ENCODE results near the gene SHISA6. TPM values are rescaled to one million over a fixed set of nuclear protein-coding genes. Genes with fewer than 3 reads are reported as not detected.

SHISA6 gene
- total and polyA plus RNA-seq, 2 donors (not counting 1 experiment from before 2014, with no cell fraction given) = not detected

DNA sequence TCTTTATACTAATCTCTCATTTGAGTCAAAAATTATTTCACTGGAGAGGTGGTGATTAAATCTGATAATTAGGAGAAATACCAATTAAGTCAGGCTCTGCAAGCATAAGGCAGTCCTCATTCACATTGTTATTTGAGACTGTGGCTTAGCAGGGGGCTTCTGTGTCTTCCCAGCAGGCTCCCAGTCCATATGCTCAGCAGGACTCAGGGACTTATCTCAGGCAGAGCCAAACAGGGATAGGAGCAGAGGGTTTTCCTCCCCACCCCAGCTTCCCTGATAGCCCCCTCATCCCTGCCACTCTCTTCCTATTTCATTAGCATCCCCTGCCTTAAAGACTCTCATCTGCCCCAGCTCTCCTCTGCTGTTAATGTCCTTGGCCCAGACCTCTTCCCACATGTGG, 252.9 kb downstream of the SHISA6 start:
- H3K9me3 Mint-ChIP-seq (ENCODE audit: insufficient read depth) = peaks cover 4% of the 10 kb centered on the region
- no peaks in the 10 kb centered on the region for H4K20me1 ChIP-seq (ENCODE audit: control insufficient read depth, insufficient read depth, low read length, poor library complexity, severe bottlenecking)
- POLR2A ChIA-PET = no interaction called here
- ATAC-seq (ENCODE audit: low read depth) (no peak), DNase-seq (no peak)
- H3K4me3 ChIP-seq (ENCODE audit: control extremely low read depth in 1 of 5, extremely low read depth in 1 of 5, insufficient read depth in 1 of 5, low read depth in 2 of 5, low read length in 4 of 5) = no peak overlapping the region
- H3K79me2 ChIP-seq (ENCODE audit: control insufficient read depth, insufficient read depth, low read length) = no peaks in the 10 kb centered on the region
- no peaks in the 10 kb centered on the region for H3K27me3 Mint-ChIP-seq
- no peak overlapping the region for H3K4me2 ChIP-seq (replicated peaks; ENCODE audit: low read depth, low read length, poor library complexity, severe bottlenecking)
- intact Hi-C loops (cut with micrococcal nuclease) = no loop called here
- H3K4me1 Mint-ChIP-seq = no peaks in the 10 kb centered on the region
- no peak overlapping the region for H3K9ac ChIP-seq (ENCODE audit: low read length)
- CTCF ChIA-PET = no interaction called here
- H3K9me3 ChIP-seq (ENCODE audit: control extremely low read depth in 1 of 3, control insufficient read depth in 2 of 3, insufficient read depth in 1 of 3, low read length in 2 of 3) = peaks cover 0 to 23% (median 0%) of the 10 kb centered on the region in 3 donors
- TF ChIP-seq CTCF (IDR thresholded peaks at IDR 0.05) = no peak
- no peak for TF ChIP-seq EZH2 (IDR thresholded peaks at IDR 0.05; ENCODE audit: borderline replicate concordance, insufficient read depth, low read depth, low read length, poor library complexity, severe bottlenecking)
- no peak overlapping the region for H3K4me3 Mint-ChIP-seq
- H2AFZ ChIP-seq (ENCODE audit: insufficient read depth, low read depth, low read length, poor library complexity, severe bottlenecking) = no peak overlapping the region
- H3K4me1 ChIP-seq (ENCODE audit: control insufficient read depth in 2 of 2, insufficient read depth in 2 of 2, low read length in 2 of 2) = no peaks in the 10 kb centered on the region
- no peaks in the 10 kb centered on the region for H3K27me3 ChIP-seq (replicated peaks in 1 of 4; ENCODE audit: control extremely low read depth in 1 of 4, control insufficient read depth in 3 of 4, insufficient read depth in 4 of 4, low read length in 3 of 4)
- H3K36me3 ChIP-seq (replicated peaks in 1 of 2; ENCODE audit: control extremely low read depth in 1 of 2, control insufficient read depth in 1 of 2, extremely low read depth in 1 of 2, insufficient read depth in 2 of 2, low read length in 1 of 2) = no peaks in the 10 kb centered on the region
- H3K27ac ChIP-seq (ENCODE audit: low read length in 2 of 2) = no peak overlapping the region
- H3K27ac Mint-ChIP-seq = no peak overlapping the region

DNA sequence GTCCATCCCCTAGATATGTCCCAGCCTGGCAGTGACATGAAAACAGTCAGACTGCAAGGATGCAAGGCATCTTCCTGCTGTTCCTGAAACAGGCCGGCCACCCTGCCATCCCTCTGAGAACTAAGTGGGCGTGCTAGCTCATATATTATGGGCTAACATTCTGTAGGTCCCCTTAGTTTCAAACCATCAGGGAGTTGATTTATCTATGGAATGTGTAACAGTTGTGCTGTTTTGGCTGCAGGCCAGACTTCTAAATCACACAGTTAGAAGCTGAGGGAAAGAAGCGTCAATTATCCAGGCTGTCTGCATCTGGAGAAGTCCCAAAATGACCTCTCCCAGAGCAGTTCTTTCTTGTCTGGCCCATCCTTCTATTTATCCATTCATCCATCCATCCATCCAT, 254.6 kb downstream of the SHISA6 start:
- no peaks in the 10 kb centered on the region for H3K27me3 Mint-ChIP-seq
- intact Hi-C loops (cut with micrococcal nuclease) = no loop called here
- no peak overlapping the region for H3K27ac Mint-ChIP-seq
- no peaks in the 10 kb centered on the region for H3K4me1 Mint-ChIP-seq
- H3K4me2 ChIP-seq (replicated peaks; ENCODE audit: low read depth, low read length, poor library complexity, severe bottlenecking) = no peak overlapping the region
- DNase-seq (no peak), ATAC-seq (ENCODE audit: low read depth) (no peak)
- H3K9me3 Mint-ChIP-seq (ENCODE audit: insufficient read depth) = peaks cover 4% of the 10 kb centered on the region
- H3K4me3 Mint-ChIP-seq = no peak overlapping the region
- no peak overlapping the region for H3K27ac ChIP-seq (ENCODE audit: low read length in 2 of 2)
- WGBS (ENCODE audit: insufficient coverage) = 100% methylated on average over 1 of the region's 3 CpGs
- no peaks in the 10 kb centered on the region for H3K36me3 ChIP-seq (replicated peaks in 1 of 2; ENCODE audit: control extremely low read depth in 1 of 2, control insufficient read depth in 1 of 2, extremely low read depth in 1 of 2, insufficient read depth in 2 of 2, low read length in 1 of 2)
- H3K4me3 ChIP-seq (ENCODE audit: control extremely low read depth in 1 of 5, extremely low read depth in 1 of 5, insufficient read depth in 1 of 5, low read depth in 2 of 5, low read length in 4 of 5) = no peak overlapping the region
- H3K4me1 ChIP-seq (ENCODE audit: control insufficient read depth in 2 of 2, insufficient read depth in 2 of 2, low read length in 2 of 2) = no peaks in the 10 kb centered on the region
- no peaks in the 10 kb centered on the region for H4K20me1 ChIP-seq (ENCODE audit: control insufficient read depth, insufficient read depth, low read length, poor library complexity, severe bottlenecking)
- ChIA-PET CTCF (no interaction called here), POLR2A (no interaction called here)
- H2AFZ ChIP-seq (ENCODE audit: insufficient read depth, low read depth, low read length, poor library complexity, severe bottlenecking) = no peak overlapping the region
- H3K9me3 ChIP-seq (ENCODE audit: control extremely low read depth in 1 of 3, control insufficient read depth in 2 of 3, insufficient read depth in 1 of 3, low read length in 2 of 3) = peaks cover 0 to 27% (median 0%) of the 10 kb centered on the region in 3 donors
- H3K79me2 ChIP-seq (ENCODE audit: control insufficient read depth, insufficient read depth, low read length) = no peaks in the 10 kb centered on the region
- no peak overlapping the region for H3K9ac ChIP-seq (ENCODE audit: low read length)
- H3K27me3 ChIP-seq (replicated peaks in 1 of 4; ENCODE audit: control extremely low read depth in 1 of 4, control insufficient read depth in 3 of 4, insufficient read depth in 4 of 4, low read length in 3 of 4) = no peaks in the 10 kb centered on the region
- no peak for TF ChIP-seq CTCF (IDR thresholded peaks at IDR 0.05)
- TF ChIP-seq EZH2 (IDR thresholded peaks at IDR 0.05; ENCODE audit: borderline replicate concordance, insufficient read depth, low read depth, low read length, poor library complexity, severe bottlenecking) = no peak

Measured in B cell (primary cell).